ENCODE results near the gene CDR2.

- TF ChIP-seq, protein P1, sequence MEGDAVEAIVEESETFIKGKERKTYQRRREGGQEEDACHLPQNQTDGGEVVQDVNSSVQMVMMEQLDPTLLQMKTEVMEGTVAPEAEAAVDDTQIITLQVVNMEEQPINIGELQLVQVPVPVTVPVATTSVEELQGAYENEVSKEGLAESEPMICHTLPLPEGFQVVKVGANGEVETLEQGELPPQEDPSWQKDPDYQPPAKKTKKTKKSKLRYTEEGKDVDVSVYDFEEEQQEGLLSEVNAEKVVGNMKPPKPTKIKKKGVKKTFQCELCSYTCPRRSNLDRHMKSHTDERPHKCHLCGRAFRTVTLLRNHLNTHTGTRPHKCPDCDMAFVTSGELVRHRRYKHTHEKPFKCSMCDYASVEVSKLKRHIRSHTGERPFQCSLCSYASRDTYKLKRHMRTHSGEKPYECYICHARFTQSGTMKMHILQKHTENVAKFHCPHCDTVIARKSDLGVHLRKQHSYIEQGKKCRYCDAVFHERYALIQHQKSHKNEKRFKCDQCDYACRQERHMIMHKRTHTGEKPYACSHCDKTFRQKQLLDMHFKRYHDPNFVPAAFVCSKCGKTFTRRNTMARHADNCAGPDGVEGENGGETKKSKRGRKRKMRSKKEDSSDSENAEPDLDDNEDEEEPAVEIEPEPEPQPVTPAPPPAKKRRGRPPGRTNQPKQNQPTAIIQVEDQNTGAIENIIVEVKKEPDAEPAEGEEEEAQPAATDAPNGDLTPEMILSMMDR (IDR thresholded peaks at IDR 0.05; ENCODE audit: insufficient read depth, low read length), result no peak
- no peak for TF ChIP-seq POLR2AphosphoS5 (IDR thresholded peaks at IDR 0.05; ENCODE audit: low read depth)
- TF ChIP-seq, protein P2, sequence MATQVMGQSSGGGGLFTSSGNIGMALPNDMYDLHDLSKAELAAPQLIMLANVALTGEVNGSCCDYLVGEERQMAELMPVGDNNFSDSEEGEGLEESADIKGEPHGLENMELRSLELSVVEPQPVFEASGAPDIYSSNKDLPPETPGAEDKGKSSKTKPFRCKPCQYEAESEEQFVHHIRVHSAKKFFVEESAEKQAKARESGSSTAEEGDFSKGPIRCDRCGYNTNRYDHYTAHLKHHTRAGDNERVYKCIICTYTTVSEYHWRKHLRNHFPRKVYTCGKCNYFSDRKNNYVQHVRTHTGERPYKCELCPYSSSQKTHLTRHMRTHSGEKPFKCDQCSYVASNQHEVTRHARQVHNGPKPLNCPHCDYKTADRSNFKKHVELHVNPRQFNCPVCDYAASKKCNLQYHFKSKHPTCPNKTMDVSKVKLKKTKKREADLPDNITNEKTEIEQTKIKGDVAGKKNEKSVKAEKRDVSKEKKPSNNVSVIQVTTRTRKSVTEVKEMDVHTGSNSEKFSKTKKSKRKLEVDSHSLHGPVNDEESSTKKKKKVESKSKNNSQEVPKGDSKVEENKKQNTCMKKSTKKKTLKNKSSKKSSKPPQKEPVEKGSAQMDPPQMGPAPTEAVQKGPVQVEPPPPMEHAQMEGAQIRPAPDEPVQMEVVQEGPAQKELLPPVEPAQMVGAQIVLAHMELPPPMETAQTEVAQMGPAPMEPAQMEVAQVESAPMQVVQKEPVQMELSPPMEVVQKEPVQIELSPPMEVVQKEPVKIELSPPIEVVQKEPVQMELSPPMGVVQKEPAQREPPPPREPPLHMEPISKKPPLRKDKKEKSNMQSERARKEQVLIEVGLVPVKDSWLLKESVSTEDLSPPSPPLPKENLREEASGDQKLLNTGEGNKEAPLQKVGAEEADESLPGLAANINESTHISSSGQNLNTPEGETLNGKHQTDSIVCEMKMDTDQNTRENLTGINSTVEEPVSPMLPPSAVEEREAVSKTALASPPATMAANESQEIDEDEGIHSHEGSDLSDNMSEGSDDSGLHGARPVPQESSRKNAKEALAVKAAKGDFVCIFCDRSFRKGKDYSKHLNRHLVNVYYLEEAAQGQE (IDR thresholded peaks at IDR 0.05; ENCODE audit: insufficient replicate concordance, low read depth), result no peak
- no peak for TF ChIP-seq GABPA (IDR thresholded peaks at IDR 0.05; ENCODE audit: low read depth)
- TF ChIP-seq SPI1 (IDR thresholded peaks at IDR 0.05; ENCODE audit: borderline replicate concordance, low read depth), result no peak
Measured at GRCh38 chr16:22316411-22316811, 58.0 kb downstream of the CDR2 start.
